Nasal cavity respiratory epithelium epithelial cell of viscerocranial mucosa (primary cell): ENCODE data around the gene SFMBT2. TPM values are rescaled to one million over a fixed set of nuclear protein-coding genes. Genes with fewer than 3 reads are reported as not detected.

Experiments
- total RNA-seq: library from RNA; depleted of rRNA; stranded (reverse); fragments of >200 nt; gene quantifications from 2 replicates; pipeline ENCODE4 v1.2.3, GENCODE V29; 2014

SFMBT2 gene
- total RNA-seq: under 0.01 and 0.07 TPM in 2 replicates

DNA sequence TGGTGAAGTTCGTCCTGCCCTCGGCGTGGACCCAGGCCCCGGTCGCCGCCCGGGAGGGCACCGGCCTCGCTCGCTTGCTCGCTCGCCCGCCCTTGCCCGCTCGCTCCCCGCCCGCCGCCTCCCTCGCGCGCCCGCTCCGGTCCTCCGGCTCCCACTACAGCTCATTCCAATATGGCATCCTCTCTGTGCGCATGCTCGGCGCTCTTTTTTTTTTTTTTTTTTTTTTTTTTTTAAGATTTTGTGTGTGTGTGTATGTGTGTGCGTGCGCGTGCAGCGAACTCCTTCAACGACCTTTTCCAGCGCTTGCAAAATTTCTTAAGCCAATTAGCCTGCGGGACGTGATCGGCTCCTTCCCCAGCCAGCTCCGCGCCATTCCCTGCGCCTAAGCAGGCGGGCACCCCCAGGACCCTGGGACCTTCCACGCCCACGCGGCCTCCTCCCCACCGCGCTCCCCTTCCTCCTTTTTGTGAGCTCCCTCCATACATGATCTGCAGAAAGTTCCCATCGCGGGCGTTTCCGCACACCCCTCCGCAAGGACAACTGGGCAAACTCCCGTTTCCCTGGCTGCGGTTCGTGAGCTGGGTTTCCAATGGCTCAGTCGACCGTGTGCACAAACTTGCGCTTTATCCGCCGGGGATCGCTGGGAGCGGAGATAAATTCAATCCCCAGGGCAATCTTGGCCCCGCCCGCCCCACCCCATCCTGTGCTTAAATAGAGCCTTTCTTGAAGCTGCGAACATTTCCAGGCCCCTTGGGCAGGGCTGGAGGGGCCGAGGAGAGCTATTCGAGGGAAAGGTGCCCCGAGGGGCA is at the start of gene SFMBT2:
Gene SFMBT2 (minus strand): TSS at position 173 of the 809 bp plus-strand sequence. CDS start 29,136 bp downstream, outside the sequence.

